ENCODE data around the gene UNKL.

The UNKL gene

GRCh38 chr16:1356061-1356900, 58.2 kb downstream of the UNKL start:
- no peaks in the 10 kb centered on the region for H4K20me1 ChIP-seq (ENCODE audit: low read depth, low read length)
- H2AFZ ChIP-seq (ENCODE audit: low read depth, low read length, severe bottlenecking): no peak overlapping the region
- peaks cover 37% of the 10 kb centered on the region for H3K79me2 ChIP-seq (ENCODE audit: insufficient read depth, low read length)
- H3F3A ChIP-seq (ENCODE audit: insufficient read depth): 0 out of 2 replicates have a peak, but pooled peaks cover 4% of the 10 kb centered on the region
- H3K36me3 ChIP-seq (ENCODE audit: low read length): no peaks in the 10 kb centered on the region
- no peaks in the 10 kb centered on the region for H3K27me3 ChIP-seq (ENCODE audit: low read length)
- TF ChIP-seq CTCF (IDR thresholded peaks at IDR 0.05; ENCODE audit: insufficient read depth, low read length, poor library complexity, severe bottlenecking) (no peak), EZH2phosphoT487 (conservative IDR thresholded peaks at IDR 0.05; ENCODE audit: low read length) (no peak)
- H3K9ac ChIP-seq (ENCODE audit: low read length): no peak overlapping the region
- H3K4me2 ChIP-seq (ENCODE audit: low read depth, low read length, poor library complexity, severe bottlenecking): no peak overlapping the region
- H3K9me3 ChIP-seq (ENCODE audit: insufficient read depth, low read length): no peaks in the 10 kb centered on the region
- H3K9me2 ChIP-seq (replicated peaks; ENCODE audit: insufficient read depth, low read length): no peaks in the 10 kb centered on the region
- no peak overlapping the region for H3K27ac ChIP-seq (ENCODE audit: low read depth, low read length)
- H3K4me3 ChIP-seq (ENCODE audit: insufficient read depth, low read length, poor library complexity, severe bottlenecking): no peak overlapping the region

GRCh38 chr16:1355591-1355990, 58.9 kb downstream of the UNKL start:
- Histone ChIP-seq H3K27ac (ENCODE audit: low read depth, low read length) (no peak overlapping the region), H3K4me2 (ENCODE audit: low read depth, low read length, poor library complexity, severe bottlenecking) (no peak overlapping the region), H3K4me3 (ENCODE audit: insufficient read depth, low read length, poor library complexity, severe bottlenecking) (no peak overlapping the region), H3K9me3 (ENCODE audit: insufficient read depth, low read length) (no peaks in the 10 kb centered on the region), H3K9me2 (replicated peaks; ENCODE audit: insufficient read depth, low read length) (no peaks in the 10 kb centered on the region), H3F3A (ENCODE audit: insufficient read depth) (0 out of 2 replicates have a peak, but pooled peaks cover 4% of the 10 kb centered on the region), H4K20me1 (ENCODE audit: low read depth, low read length) (no peaks in the 10 kb centered on the region), H3K27me3 (ENCODE audit: low read length) (no peaks in the 10 kb centered on the region), H3K9ac (ENCODE audit: low read length) (no peak overlapping the region), H3K79me2 (ENCODE audit: insufficient read depth, low read length) (peaks cover 42% of the 10 kb centered on the region), H3K36me3 (ENCODE audit: low read length) (no peaks in the 10 kb centered on the region), H2AFZ (ENCODE audit: low read depth, low read length, severe bottlenecking) (no peak overlapping the region)
- no peak for TF ChIP-seq EZH2phosphoT487 (conservative IDR thresholded peaks at IDR 0.05; ENCODE audit: low read length)
- no peak for TF ChIP-seq CTCF (IDR thresholded peaks at IDR 0.05; ENCODE audit: insufficient read depth, low read length, poor library complexity, severe bottlenecking)

- TF ChIP-seq CTCF (IDR thresholded peaks at IDR 0.05; ENCODE audit: insufficient read depth, low read length, poor library complexity, severe bottlenecking) (no peak), EZH2phosphoT487 (conservative IDR thresholded peaks at IDR 0.05; ENCODE audit: low read length) (no peak)
- H3K9ac ChIP-seq (ENCODE audit: low read length): no peak overlapping the region
- peaks cover 42% of the 10 kb centered on the region for H3K79me2 ChIP-seq (ENCODE audit: insufficient read depth, low read length)
- H4K20me1 ChIP-seq (ENCODE audit: low read depth, low read length): no peaks in the 10 kb centered on the region
- no peaks in the 10 kb centered on the region for H3K27me3 ChIP-seq (ENCODE audit: low read length)
- no peaks in the 10 kb centered on the region for H3K9me2 ChIP-seq (replicated peaks; ENCODE audit: insufficient read depth, low read length)
- H3F3A ChIP-seq (ENCODE audit: insufficient read depth): 0 out of 2 replicates have a peak, but pooled peaks cover 4% of the 10 kb centered on the region
- H3K4me3 ChIP-seq (ENCODE audit: insufficient read depth, low read length, poor library complexity, severe bottlenecking): no peak overlapping the region
- no peak overlapping the region for H2AFZ ChIP-seq (ENCODE audit: low read depth, low read length, severe bottlenecking)
- no peaks in the 10 kb centered on the region for H3K9me3 ChIP-seq (ENCODE audit: insufficient read depth, low read length)
- H3K4me2 ChIP-seq (ENCODE audit: low read depth, low read length, poor library complexity, severe bottlenecking): no peak overlapping the region
- H3K36me3 ChIP-seq (ENCODE audit: low read length): no peaks in the 10 kb centered on the region
- H3K27ac ChIP-seq (ENCODE audit: low read depth, low read length): no peak overlapping the region
Observed at GRCh38 chr16:1354815-1355540, 59.5 kb downstream of the UNKL start.
